ENCODE measurements around the gene DEGS1.
"Not testable (repeated sequence)": the region's sequence is repeated elsewhere in the genome, so short reads cannot be mapped to it uniquely, and the experiment has no call there.

Gene DEGS1

GRCh38 chr1:224181453-224181810 lies 1.6 kb upstream of the DEGS1 start:
- DNase-seq, result no peak

- DNase-seq, result peak; percentile 65
Observed at GRCh38 chr1:224182057-224182865, 779 bp upstream of the DEGS1 start.

GRCh38 chr1:224183591-224184312 lies 712 bp downstream of the DEGS1 start:
- peak; percentile 80 to 83 for DNase-seq

GRCh38 chr1:224185208-224185607 lies 2.2 kb downstream of the DEGS1 start:
- no peak for DNase-seq

GRCh38 chr1:224188286-224188685 lies 5.2 kb downstream of the DEGS1 start:
- DNase-seq, result no peak

- DNase-seq, result no peak
Observed at GRCh38 chr1:224189561-224189960, 6.5 kb downstream of the DEGS1 start.

- no peak for DNase-seq
Observed at GRCh38 chr1:224192082-224192788, 9.2 kb downstream of the DEGS1 start.

- DNase-seq, result no peak
Observed at GRCh38 chr1:224193319-224193966, 10.4 kb downstream of the DEGS1 start.

- no peak for DNase-seq
Observed at GRCh38 chr1:224196813-224197600, 14.0 kb downstream of the DEGS1 start.

- no peak for DNase-seq
Observed at GRCh38 chr1:224198572-224198971, 15.5 kb downstream of the DEGS1 start.

GRCh38 chr1:224199679-224200078 lies 16.6 kb downstream of the DEGS1 start:
- no peak for DNase-seq

- DNase-seq, result no peak
Observed at GRCh38 chr1:224201383-224201782, 18.3 kb downstream of the DEGS1 start.

- no peak for DNase-seq
Observed at GRCh38 chr1:224201853-224202252, 18.8 kb downstream of the DEGS1 start.

GRCh38 chr1:224203243-224204016 lies 20.4 kb downstream of the DEGS1 start:
- DNase-seq, result no peak

GRCh38 chr1:224205438-224205840 lies 22.4 kb downstream of the DEGS1 start:
- peak; percentile 50 to 64 for DNase-seq

GRCh38 chr1:224205931-224206538 lies 23.0 kb downstream of the DEGS1 start:
- not testable (repeated sequence) for DNase-seq

- DNase-seq, result no peak
Observed at GRCh38 chr1:224211206-224211962, 28.3 kb downstream of the DEGS1 start.

- DNase-seq, result no peak
Observed at GRCh38 chr1:224212618-224213061, 29.6 kb downstream of the DEGS1 start.

- DNase-seq, result no peak
Observed at GRCh38 chr1:224213438-224214119, 30.5 kb downstream of the DEGS1 start.

- DNase-seq, result no peak
Observed at GRCh38 chr1:224216382-224216781, 33.3 kb downstream of the DEGS1 start.
